Activated T-cell treated with anti-CD3 and anti-CD28 coated beads, Interleukin-2, amount 50 U/mL, for 4 hours (primary cell): ENCODE results near the gene MLYCD. TPM values are rescaled to one million over a fixed set of nuclear protein-coding genes. Genes with fewer than 3 reads are reported as not detected.

Experiments
- ATAC-seq, 2 donors: fragments of 200-7000 bp; cut with Tn5 transposase; one replicate each; pipeline ENCODE4 v1.10.0; 2021
- DNase-seq: peaks from one replicate; pipeline ENCODE4 v3.0.0-alpha.2; 2020
- H3K27me3 Mint-ChIP-seq: one replicate; pipeline ENCODE4 v1.8.0; 2021; ENCODE audit warnings: low read depth, mixed read lengths
- H3K36me3 Mint-ChIP-seq: one replicate; pipeline ENCODE4 v1.8.0; 2022; ENCODE audit warnings: mixed read lengths; ENCODE audit not compliant: insufficient read depth
- H3K4me1 Mint-ChIP-seq: one replicate; pipeline ENCODE4 v1.8.0; 2021; ENCODE audit warnings: low read depth, mixed read lengths
- H3K4me3 Mint-ChIP-seq: one replicate; pipeline ENCODE4 v1.8.0; 2021; ENCODE audit warnings: mild to moderate bottlenecking, moderate library complexity, mixed read lengths
- H3K9me3 Mint-ChIP-seq: one replicate; pipeline ENCODE4 v1.8.0; 2021; ENCODE audit warnings: mixed read lengths
- total RNA-seq, 3 donors: library from RNA; stranded (reverse); gene quantifications; one replicate each; pipeline ENCODE4 v1.2.1, GENCODE V29; 2021

Gene MLYCD
- total RNA-seq, 3 donors from 2014 or later, result 1.8 to 2.1 (median 1.9) TPM

- H3K4me3 Mint-ChIP-seq, result no peak overlapping the region
- no peaks in the 10 kb centered on the region for H3K27me3 Mint-ChIP-seq
- no peak for ATAC-seq
- peaks cover 35% of the 10 kb centered on the region for H3K36me3 Mint-ChIP-seq
- no peaks in the 10 kb centered on the region for H3K9me3 Mint-ChIP-seq
- no peak for DNase-seq
- H3K4me1 Mint-ChIP-seq, result peaks cover 7% of the 10 kb centered on the region
Measured at GRCh38 chr16:83907631-83908250, 8.8 kb downstream of the MLYCD start.

- no peak for ATAC-seq
- peaks cover 2% of the 10 kb centered on the region for H3K4me1 Mint-ChIP-seq
- H3K27me3 Mint-ChIP-seq, result no peaks in the 10 kb centered on the region
- no peak for DNase-seq
- peaks cover 40% of the 10 kb centered on the region for H3K36me3 Mint-ChIP-seq
- H3K4me3 Mint-ChIP-seq, result no peak overlapping the region
- H3K9me3 Mint-ChIP-seq, result no peaks in the 10 kb centered on the region
Measured at GRCh38 chr16:83908798-83909197, 9.9 kb downstream of the MLYCD start.

- Mint-ChIP-seq H3K36me3 (peaks cover 44% of the 10 kb centered on the region), H3K9me3 (no peaks in the 10 kb centered on the region), H3K4me3 (no peak overlapping the region), H3K4me1 (peaks cover 2% of the 10 kb centered on the region), H3K27me3 (no peaks in the 10 kb centered on the region)
- ATAC-seq, result no peak
- no peak for DNase-seq
Measured at GRCh38 chr16:83911290-83911689, 12.4 kb downstream of the MLYCD start.

- peaks cover 43% of the 10 kb centered on the region for H3K36me3 Mint-ChIP-seq
- no peak overlapping the region for H3K4me3 Mint-ChIP-seq
- no peak for ATAC-seq
Measured at GRCh38 chr16:83912519-83913244, 13.8 kb downstream of the MLYCD start.

GRCh38 chr16:83913245-83913633 lies 14.3 kb downstream of the MLYCD start:
- Mint-ChIP-seq H3K4me3 (no peak overlapping the region), H3K36me3 (peaks cover 43% of the 10 kb centered on the region), H3K4me1 (no peaks in the 10 kb centered on the region), H3K9me3 (no peaks in the 10 kb centered on the region), H3K27me3 (no peaks in the 10 kb centered on the region)
- no peak for DNase-seq
- ATAC-seq, result no peak

More at GRCh38 chr16:83912519-83913244, 13.8 kb downstream of the MLYCD start:
- Mint-ChIP-seq H3K4me1 (no peaks in the 10 kb centered on the region), H3K27me3 (no peaks in the 10 kb centered on the region), H3K9me3 (no peaks in the 10 kb centered on the region)
- DNase-seq, result no peak

GRCh38 chr16:83914091-83914710 lies 15.3 kb downstream of the MLYCD start:
- H3K9me3 Mint-ChIP-seq, result no peaks in the 10 kb centered on the region
- no peaks in the 10 kb centered on the region for H3K27me3 Mint-ChIP-seq
- no peaks in the 10 kb centered on the region for H3K4me1 Mint-ChIP-seq
- H3K36me3 Mint-ChIP-seq, result peaks cover 44% of the 10 kb centered on the region
- H3K4me3 Mint-ChIP-seq, result no peak overlapping the region
- ATAC-seq, result no peak
- DNase-seq, result no peak

GRCh38 chr16:83915081-83915480 lies 16.2 kb downstream of the MLYCD start:
- no peaks in the 10 kb centered on the region for H3K9me3 Mint-ChIP-seq
- no peaks in the 10 kb centered on the region for H3K27me3 Mint-ChIP-seq
- H3K4me1 Mint-ChIP-seq, result no peaks in the 10 kb centered on the region
- no peak for ATAC-seq
- H3K4me3 Mint-ChIP-seq, result no peak overlapping the region
- no peak for DNase-seq
- H3K36me3 Mint-ChIP-seq, result peaks cover 46% of the 10 kb centered on the region

DNA sequence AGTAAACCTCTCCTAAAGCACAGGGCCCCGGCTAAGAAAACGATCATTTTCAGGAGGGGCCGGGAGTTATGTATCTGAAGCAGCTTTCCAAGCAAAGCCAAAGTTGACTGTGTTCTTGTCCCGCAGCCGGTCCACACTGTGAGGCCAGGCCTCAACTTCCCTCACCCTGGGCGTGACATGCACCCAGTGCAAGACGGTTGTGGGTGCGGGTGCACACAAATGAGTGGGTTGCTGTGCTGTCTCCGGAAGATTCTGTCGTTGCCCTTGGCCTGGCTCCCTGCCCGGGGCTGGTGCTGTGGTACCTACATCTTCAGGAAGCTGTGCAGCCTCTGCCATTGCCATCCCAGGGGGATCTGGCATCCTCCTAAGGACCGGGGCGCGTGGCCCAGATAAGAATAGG lies 16.6 kb downstream of the MLYCD start:
- no peak for ATAC-seq
- no peaks in the 10 kb centered on the region for H3K27me3 Mint-ChIP-seq

GRCh38 chr16:83917152-83918120 lies 18.5 kb downstream of the MLYCD start:
- H3K4me1 Mint-ChIP-seq, result no peaks in the 10 kb centered on the region
- H3K27me3 Mint-ChIP-seq, result no peaks in the 10 kb centered on the region
- H3K36me3 Mint-ChIP-seq, result peaks cover 40% of the 10 kb centered on the region
- H3K4me3 Mint-ChIP-seq, result no peak overlapping the region
- DNase-seq, result no peak
- no peaks in the 10 kb centered on the region for H3K9me3 Mint-ChIP-seq
- ATAC-seq, result no peak

More for the DNA sequence above, 16.6 kb downstream of the MLYCD start:
- no peak overlapping the region for H3K4me3 Mint-ChIP-seq
- no peaks in the 10 kb centered on the region for H3K9me3 Mint-ChIP-seq
- H3K4me1 Mint-ChIP-seq, result no peaks in the 10 kb centered on the region
- no peak for DNase-seq
- H3K36me3 Mint-ChIP-seq, result peaks cover 48% of the 10 kb centered on the region

DNA sequence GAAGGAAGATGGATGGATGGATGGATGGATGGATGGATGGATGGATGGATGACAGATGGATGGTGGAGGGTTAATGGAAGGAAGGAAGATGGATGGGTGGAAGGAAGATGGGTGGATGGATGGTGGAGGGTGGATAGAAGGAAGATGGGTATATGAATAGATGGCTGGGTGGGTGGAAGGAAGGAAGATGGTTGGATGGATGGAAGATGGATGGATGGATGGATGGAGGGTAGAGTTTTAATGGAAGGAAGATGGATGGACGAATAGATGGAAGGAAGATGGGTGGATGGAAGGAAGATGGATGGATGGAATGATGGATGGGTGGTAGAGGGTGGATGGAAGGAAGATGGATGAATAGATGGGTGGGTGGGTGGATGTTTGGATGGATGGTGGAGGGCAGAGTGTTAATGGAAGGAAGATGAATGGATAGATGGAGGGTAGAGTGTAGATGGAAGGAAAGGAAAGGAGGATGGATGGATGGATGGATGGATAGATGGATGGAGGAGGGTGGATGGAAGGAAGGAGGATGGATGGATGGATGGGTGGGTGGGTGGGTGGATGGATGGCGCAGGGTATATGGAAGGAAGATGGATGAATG lies 22.1 kb downstream of the MLYCD start:
- no peak for DNase-seq
- peaks cover 30% of the 10 kb centered on the region for H3K36me3 Mint-ChIP-seq
- H3K4me3 Mint-ChIP-seq, result no peak overlapping the region
- H3K9me3 Mint-ChIP-seq, result no peaks in the 10 kb centered on the region
- ATAC-seq, result no peak
- no peaks in the 10 kb centered on the region for H3K4me1 Mint-ChIP-seq
- no peaks in the 10 kb centered on the region for H3K27me3 Mint-ChIP-seq

DNA sequence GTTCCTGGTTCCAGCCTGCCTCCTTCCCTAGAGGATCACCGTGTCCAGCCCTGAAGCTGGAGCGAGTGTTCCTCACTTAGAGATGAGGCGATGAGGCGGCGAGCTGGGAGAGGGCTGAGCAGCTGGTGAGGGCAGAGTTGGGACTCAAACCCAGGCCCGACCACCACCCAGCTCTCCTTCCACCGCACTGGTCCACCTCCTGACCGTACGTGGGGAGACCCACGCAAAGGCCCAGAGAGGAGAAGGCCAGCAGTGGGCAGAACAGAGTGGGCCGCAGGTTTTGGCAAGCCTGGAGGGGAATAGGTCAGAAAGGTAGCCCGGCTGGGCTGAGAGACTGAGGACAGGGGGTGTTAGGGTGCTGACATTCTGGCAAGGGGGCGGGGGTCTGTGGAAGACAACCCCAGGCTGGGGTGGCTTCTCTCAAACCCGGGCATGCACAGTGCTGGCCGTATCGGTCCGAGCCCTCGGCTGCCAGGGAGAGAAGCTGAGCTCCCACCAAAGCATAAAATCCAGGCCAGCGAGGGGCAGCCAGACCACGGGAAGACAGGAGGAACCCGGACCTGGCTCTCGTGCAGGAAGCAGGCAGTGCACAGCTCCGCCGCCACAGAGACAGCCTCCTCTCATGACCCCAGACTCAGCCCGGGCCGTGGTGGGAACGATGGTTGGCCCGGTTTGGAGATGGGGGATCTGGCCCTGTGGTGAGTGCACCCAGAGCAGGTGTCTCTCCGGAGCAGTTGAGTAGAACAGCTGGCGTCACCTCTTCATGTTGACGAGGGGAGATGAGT lies 24.9 kb downstream of the MLYCD start:
- H3K27me3 Mint-ChIP-seq, result no peaks in the 10 kb centered on the region
- DNase-seq, result no peak
- no peak overlapping the region for H3K4me3 Mint-ChIP-seq
- H3K9me3 Mint-ChIP-seq, result no peaks in the 10 kb centered on the region
- peaks cover 15% of the 10 kb centered on the region for H3K36me3 Mint-ChIP-seq
- no peak for ATAC-seq
- H3K4me1 Mint-ChIP-seq, result peaks cover 2% of the 10 kb centered on the region

- no peak for ATAC-seq
- H3K4me1 Mint-ChIP-seq, result peaks cover 2% of the 10 kb centered on the region
- no peak overlapping the region for H3K4me3 Mint-ChIP-seq
- peaks cover 6% of the 10 kb centered on the region for H3K36me3 Mint-ChIP-seq
- DNase-seq, result no peak
- H3K27me3 Mint-ChIP-seq, result no peaks in the 10 kb centered on the region
- no peaks in the 10 kb centered on the region for H3K9me3 Mint-ChIP-seq
Measured at GRCh38 chr16:83924686-83925085, 25.8 kb downstream of the MLYCD start.
